Coronary artery (tissue), 2 donors: ENCODE data around the gene DAB1.

Experiments used
- DNase-seq: peaks from one replicate; pipeline ENCODE4 v3.0.0-alpha.2; 2017; ENCODE audit warnings: low spot score
- H3K27ac ChIP-seq, 2 donors: fragments of 200-600 bp; sonication (generic); one replicate each; pipeline ENCODE4 v1.5.1; 2016 to 2019
- H3K4me3 ChIP-seq: fragments of 200-600 bp; sonication (generic); 2 replicates; pipeline ENCODE4 v1.5.1; 2016; ENCODE audit warnings: mild to moderate bottlenecking, moderate library complexity
- TF ChIP-seq, protein P1 (sequence below): fragments of 200-600 bp; sonication (generic); IDR thresholded peaks from one replicate; pipeline ENCODE4 v1.5.1; 2019; ENCODE audit warnings: antibody characterized with exemption

DAB1 gene

DNA sequence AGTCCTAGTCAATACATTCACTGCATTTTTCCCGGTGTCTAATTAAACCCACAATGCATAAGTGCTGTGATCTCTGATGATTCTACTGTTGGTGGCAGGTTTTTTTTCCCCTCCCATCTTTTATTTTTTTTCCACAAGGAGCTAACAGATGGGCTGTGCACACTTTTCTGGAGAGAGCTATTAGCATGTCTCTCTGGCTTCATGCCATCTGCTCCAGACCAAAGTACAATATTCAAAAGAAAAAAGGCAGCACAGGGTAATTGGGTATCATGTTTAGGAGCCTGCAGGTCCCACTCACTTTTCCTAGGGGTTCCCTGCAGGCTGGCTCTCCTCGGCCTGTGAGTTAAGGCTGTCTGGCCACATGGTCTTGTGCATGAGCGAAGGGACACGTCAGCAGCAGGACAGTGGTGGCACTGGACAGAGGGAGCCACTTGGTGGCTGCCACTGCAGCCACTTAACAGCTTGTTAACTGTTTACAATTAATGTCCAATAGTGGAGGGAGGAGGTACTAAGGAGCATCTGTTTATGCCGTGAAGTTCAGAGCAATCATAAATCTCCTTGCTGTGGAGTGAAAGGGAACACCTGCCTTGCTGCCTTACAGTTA lies 404.5 kb downstream of the DAB1 start:
- H3K4me3 ChIP-seq = no peak overlapping the region
- TF ChIP-seq, protein P1, sequence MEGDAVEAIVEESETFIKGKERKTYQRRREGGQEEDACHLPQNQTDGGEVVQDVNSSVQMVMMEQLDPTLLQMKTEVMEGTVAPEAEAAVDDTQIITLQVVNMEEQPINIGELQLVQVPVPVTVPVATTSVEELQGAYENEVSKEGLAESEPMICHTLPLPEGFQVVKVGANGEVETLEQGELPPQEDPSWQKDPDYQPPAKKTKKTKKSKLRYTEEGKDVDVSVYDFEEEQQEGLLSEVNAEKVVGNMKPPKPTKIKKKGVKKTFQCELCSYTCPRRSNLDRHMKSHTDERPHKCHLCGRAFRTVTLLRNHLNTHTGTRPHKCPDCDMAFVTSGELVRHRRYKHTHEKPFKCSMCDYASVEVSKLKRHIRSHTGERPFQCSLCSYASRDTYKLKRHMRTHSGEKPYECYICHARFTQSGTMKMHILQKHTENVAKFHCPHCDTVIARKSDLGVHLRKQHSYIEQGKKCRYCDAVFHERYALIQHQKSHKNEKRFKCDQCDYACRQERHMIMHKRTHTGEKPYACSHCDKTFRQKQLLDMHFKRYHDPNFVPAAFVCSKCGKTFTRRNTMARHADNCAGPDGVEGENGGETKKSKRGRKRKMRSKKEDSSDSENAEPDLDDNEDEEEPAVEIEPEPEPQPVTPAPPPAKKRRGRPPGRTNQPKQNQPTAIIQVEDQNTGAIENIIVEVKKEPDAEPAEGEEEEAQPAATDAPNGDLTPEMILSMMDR = no peak
- H3K27ac ChIP-seq = no peak overlapping the region
- DNase-seq = no peak

DNA sequence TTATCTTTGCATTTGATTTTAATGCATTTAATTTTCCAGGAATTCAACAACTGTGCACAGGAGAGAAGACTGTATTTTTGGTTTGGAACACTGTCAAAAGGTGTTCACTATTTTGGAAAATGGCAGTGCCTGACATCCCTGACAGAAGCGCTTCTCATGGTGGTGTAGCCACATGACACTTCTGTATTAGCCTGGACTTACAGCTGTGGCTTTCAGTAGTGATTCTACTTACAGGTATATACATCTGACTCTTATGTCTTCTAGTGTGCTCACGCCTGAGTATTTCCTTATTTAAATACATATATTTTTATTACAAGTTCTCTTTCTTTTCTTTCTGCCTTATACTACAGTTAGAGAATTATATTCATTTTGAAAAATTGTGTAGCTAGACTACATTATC lies 405.7 kb downstream of the DAB1 start:
- Histone ChIP-seq H3K4me3 (no peak overlapping the region), H3K27ac (no peak overlapping the region)
- TF ChIP-seq, protein P1 = no peak
- DNase-seq = no peak

DNA sequence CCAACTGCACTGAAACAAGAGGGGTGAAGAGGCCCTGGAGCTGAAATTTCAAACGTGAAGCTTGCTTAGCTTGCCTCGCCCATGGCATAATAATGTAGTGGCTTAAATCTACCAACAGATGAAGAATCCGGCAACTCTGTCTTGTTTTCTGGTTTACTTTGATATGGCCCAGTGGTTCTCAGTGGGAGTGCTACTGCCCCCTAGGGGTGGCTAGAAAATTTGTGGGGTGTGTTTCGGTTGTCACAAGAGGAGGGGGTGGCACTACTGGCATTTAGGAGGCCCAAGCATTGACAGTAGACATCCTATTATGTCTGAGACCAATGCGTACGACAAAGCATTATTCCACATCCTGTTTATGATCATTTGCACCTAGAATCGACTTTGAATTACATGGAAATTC lies 406.1 kb downstream of the DAB1 start:
- no peak overlapping the region for H3K27ac ChIP-seq
- H3K4me3 ChIP-seq = no peak overlapping the region
- TF ChIP-seq, protein P1 = no peak
- DNase-seq = no peak

DNA sequence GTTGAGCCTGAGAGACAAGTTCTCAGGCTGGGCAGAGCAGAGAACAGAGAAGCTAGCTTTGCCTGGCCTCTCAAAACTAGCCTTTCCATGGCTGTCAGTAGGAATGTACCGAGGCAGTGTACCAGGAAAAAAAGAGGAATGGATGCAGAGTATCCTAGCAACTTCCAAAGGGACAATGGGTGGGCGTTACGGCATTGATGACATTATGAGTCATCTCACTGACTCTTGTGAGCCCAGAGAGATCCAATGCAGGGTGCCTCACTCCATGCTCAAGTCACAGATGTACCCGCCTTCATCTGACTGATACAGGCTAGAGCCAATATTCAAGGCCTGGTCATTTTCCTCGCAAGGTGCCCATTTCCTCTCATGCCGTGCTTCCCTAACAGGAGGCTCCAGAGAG lies 406.7 kb downstream of the DAB1 start:
- H3K27ac ChIP-seq = no peak overlapping the region
- no peak overlapping the region for H3K4me3 ChIP-seq
- no peak for DNase-seq
- TF ChIP-seq, protein P1 = no peak

DNA sequence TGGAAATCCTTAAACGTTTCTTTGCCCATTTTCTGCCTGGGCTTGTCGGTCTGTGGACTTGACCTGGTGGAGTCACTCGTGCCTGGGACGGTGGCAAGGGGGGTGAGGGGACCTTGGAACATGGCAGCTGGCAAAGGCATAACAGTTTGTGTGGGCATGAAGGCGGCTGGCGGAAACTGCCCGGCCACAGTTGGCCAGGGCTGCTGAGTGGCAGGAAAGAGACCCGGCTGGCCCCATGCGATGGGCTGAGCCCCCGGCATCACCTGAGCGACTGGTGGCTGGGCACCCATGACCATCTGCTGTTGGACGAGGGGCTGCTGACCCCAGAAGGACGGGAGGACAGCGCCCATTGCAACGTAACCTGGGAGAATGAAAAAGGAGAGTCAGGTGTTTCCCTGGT lies 408.8 kb downstream of the DAB1 start:
- no peak for DNase-seq
- TF ChIP-seq, protein P1 = no peak
- Histone ChIP-seq H3K4me3 (no peak overlapping the region), H3K27ac (no peak overlapping the region)

DNA sequence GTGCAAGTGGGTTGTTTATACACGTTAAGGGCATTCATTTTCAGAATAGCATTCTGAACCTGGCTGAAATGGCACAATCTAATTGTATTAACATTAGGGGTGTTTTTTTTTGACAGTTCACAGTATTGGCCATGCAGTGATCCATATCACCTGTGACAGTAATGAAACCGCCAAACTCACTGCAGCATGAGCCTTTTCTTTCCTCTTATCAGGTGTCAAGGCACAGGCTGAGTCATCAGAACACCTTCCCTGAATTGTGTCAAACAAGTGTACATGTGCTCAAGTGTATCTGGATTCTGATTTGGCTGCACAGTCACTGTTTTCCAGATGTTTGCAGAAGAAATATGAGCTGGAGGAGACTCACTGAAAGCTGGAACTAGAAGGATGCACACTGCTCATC lies 410.3 kb downstream of the DAB1 start:
- DNase-seq = no peak
- Histone ChIP-seq H3K4me3 (no peak overlapping the region), H3K27ac (no peak overlapping the region)
- TF ChIP-seq, protein P1 = no peak

DNA sequence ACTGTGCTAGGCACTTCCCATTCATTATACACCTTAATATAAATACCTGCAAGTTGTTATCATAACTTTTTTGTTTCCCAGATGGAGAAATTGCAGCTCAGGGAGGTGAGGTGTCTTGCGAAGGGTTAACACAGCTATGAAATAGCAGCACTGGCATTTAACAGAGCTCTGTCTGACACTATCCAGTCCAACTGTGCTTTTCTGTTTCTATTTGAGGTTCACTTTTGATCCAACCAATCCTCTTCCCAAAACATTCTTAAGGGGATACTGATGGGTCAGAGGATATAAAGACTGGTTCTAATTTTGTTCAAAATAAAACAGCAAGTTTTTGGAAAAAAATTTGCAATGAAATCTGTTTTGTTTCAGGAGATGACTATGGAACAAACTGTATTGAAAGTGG lies 411.5 kb downstream of the DAB1 start:
- Histone ChIP-seq H3K27ac (no peak overlapping the region), H3K4me3 (no peak overlapping the region)
- no peak for DNase-seq
- TF ChIP-seq, protein P1 = no peak
